GM23248 (cell line): ENCODE measurements around the gene ZNF621.
"Not testable (repeated sequence)": the region's sequence is repeated elsewhere in the genome, so short reads cannot be mapped to it uniquely, and the experiment has no call there.

Experiments used
- EZH2 ChIP-seq: fragments of 200-600 bp; sonication (generic); IDR thresholded peaks from 2 replicates; pipeline ENCODE4 v1.6.1; 2018; ENCODE audit warnings: antibody characterized with exemption, mild to moderate bottlenecking; ENCODE audit not compliant: insufficient read depth, poor library complexity, severe bottlenecking
- EZH2phosphoT487 ChIP-seq: fragments of 200-600 bp; sonication (generic); IDR thresholded peaks from 2 replicates; pipeline ENCODE4 v1.6.1; 2018; ENCODE audit warnings: antibody characterized with exemption, moderate library complexity, mild to moderate bottlenecking, low read depth; ENCODE audit not compliant: insufficient read depth

GRCh38 chr3:40565629-40566028 lies 40.9 kb downstream of the ZNF621 start:
- TF ChIP-seq EZH2, EZH2phosphoT487: not testable (repeated sequence)
